Stimulated activated CD4-positive, alpha-beta T cell treated with anti-CD3 and anti-CD28 coated beads, Interleukin-1b, Interleukin-23, amount 100 ng/mL, for 48 hours (primary cell): ENCODE data around the gene ESRP2.

Experiments used
- DNase-seq: peaks from one replicate; pipeline ENCODE4 v3.0.0-alpha.2; 2020

Gene ESRP2

DNA sequence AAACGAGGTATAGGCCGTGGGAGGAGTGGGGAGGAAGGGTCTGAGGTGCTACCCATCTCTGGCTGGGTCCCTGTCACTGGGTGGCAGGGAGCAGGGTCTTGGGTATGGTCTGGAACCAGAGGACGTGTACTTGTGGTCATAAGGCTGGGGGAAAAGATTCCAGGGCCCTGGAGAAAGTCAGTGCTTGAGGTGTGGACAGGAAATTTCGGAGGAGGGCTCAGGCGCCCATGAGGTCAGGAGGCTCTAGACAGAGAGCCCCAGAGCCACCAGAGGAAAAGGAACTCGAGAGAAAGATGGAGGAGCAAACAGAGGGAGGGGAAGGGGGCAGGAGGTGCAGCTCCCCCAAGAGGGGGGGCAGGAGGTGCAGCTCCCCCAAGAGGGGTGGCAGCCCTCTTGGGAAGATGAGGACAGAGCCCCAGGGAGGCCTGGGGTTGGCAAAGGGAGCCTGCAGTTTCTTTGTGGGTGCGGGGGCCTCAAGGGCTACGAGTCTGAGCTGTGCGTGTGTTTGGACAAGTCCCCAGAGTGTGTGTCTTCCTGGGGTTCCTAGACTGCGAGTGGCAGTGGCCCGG, 27.7 kb upstream of the ESRP2 start:
- no peak for DNase-seq

DNA sequence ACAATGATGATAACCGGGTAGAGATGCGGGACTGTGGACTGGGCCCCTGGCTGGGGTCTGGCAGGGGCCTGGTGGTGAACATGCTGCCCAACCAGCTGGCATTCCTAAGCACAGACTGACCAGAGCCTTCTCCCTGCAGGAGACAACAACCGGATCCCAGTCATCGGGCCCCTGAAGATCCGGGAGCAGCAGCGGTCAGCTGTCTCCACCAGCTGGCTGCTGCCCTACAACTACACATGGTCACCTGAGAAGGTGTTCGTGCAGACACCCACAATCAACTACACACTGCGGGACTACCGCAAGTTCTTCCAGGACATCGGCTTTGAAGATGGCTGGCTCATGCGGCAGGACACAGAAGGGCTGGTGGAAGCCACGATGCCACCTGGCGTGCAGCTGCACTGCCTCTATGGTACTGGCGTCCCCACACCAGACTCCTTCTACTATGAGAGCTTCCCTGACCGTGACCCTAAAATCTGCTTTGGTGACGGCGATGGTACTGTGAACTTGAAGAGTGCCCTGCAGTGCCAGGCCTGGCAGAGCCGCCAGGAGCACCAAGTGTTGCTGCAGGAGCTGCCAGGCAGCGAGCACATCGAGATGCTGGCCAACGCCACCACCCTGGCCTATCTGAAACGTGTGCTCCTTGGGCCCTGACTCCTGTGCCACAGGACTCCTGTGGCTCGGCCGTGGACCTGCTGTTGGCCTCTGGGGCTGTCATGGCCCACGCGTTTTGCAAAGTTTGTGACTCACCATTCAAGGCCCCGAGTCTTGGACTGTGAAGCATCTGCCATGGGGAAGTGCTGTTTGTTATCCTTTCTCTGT, 23.3 kb upstream of the ESRP2 start:
- no peak for DNase-seq

DNA sequence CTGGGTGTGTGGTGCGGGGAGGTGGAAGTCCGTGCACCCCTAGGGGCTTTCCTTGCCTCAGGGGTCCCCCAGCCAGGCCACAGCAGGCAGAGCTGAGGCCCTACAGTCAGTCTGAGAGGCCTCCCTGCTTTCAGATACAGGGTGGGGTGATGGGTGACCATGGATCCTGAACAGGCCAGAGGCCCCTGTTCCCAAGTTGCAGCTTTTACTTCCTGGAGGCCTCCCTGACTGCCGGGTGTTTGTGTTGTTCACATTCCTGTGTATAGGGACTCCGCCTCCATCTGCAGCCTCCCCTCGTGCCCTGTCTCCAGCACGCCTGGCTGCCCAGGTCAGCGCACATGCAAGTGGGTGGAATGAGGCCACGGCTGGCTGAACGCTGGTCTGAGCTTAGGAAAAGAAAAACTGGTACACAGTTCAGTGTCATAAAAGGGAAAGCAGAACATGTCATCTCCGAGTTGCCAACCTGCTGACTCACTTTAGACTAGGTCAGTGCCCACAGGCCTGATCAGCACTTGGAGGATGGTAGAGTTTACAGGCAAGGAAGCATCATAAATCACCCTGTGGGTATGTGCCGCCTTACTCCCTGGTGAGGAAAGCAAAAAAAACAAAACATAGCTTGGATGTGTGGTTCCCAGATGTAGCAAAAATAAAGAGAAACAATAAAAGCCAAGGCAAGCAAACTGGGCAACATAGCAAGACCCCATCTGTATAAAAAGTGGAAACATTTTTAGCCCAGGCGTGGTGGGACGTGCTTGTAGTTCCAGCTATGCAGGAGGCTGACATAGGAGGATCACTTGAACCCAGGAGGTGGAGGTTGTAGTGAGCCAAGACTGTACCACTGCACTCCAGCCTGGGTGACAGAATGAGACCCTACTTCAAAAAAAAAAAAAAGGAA, 22.2 kb upstream of the ESRP2 start:
- DNase-seq: no peak

- DNase-seq: no peak
Observed at GRCh38 chr16:68257251-68257905, 21.5 kb upstream of the ESRP2 start.

DNA sequence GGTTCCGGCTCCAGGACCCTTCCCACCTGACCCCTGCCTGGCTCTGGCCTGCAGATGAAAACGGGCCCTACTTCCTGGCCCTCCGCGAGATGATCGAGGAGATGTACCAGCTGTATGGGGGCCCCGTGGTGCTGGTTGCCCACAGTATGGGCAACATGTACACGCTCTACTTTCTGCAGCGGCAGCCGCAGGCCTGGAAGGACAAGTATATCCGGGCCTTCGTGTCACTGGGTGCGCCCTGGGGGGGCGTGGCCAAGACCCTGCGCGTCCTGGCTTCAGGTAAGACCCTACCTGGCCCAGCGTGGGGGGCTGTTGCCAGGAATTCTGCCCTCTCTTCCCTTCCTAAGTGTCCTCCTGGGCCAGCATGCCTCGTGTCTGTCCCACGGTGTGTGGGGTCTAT, 19.8 kb upstream of the ESRP2 start:
- DNase-seq: no peak

DNA sequence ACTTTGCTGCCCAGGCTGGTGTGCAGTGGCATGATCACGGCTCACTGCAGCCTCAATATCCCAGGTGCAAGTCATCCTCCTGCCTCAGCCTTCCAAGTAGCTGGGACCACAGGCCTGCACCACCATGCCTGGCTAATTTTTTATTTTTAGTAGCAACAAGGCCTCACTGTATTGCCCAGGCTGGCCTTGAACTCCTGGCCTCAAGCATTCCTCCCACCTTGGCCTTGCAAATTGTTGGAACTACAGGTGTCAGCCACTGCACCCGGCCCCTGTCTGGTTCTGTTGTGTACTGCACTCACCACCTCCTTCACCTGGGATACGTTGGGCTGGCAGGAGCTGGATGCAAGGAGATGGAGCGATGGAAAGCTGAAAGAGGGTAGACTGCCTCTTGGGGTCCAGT, 17.8 kb upstream of the ESRP2 start:
- no peak for DNase-seq

GRCh38 chr16:68252383-68252782, 16.5 kb upstream of the ESRP2 start:
- DNase-seq: no peak

GRCh38 chr16:68251832-68252231, 15.9 kb upstream of the ESRP2 start:
- DNase-seq: no peak

- no peak for DNase-seq
Observed at GRCh38 chr16:68250951-68251350, 15.0 kb upstream of the ESRP2 start.

- no peak for DNase-seq
Observed at GRCh38 chr16:68249371-68249770, 13.4 kb upstream of the ESRP2 start.

DNA sequence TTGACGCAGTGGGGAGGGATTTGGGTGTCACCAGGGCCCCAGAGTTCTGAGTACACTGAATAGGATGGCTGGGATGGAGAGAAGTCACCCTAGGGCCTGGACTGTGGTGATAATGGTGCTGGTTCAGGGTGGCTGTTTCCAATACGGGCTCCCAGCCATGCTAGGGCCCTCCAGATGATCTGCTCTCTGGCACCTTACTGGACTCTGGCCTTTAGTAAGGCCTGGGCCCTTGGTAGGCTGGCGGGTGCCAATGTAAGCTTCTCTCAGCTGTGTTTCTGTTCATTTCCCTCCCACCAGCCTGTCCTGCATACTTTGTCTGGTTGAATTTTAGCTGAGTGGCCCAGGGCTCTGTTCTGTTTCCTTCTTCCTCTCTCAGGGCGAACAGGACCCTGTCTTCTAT, 12.0 kb upstream of the ESRP2 start:
- no peak for DNase-seq

DNA sequence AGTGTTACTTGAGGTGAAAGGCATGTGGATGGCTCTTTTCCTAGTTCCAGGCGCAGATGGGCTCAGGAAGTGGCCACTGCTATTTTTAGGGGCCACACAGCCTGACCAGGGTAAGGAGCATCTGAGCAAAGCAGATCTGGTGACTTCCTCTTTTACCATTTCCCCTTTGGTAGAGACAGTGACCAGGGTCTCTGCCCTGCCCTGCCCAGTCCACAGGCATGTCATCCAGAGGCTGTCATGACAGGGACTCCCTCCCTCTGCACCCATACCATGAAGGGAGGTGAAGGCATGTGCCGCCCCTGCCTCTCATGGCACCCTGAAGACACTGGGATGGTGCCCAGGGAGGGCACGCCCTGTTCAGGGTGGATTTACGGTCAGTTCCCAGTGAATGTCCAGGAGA, 11.5 kb upstream of the ESRP2 start:
- no peak for DNase-seq

GRCh38 chr16:68246666-68247065, 10.7 kb upstream of the ESRP2 start:
- DNase-seq: no peak

DNA sequence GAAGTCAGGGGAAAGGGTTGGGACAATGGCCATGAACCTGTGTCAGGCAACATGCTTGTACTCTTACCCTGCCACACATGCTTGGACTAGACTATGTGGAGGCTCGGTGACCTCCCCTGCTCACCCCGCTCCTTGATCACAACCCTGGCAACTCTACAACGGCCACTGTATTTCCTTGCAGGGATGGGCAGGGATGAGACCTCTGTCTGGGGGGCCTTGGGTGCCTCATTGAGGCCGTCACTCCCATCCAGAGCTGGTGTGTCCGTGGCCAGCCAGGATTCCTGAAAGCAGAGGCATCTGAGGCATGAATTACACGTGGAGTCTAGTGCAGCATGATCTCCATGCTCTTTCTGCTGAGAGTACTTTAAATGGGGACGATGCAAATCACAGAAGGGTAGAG, 10.2 kb upstream of the ESRP2 start:
- no peak for DNase-seq

GRCh38 chr16:68244903-68245853, 9.3 kb upstream of the ESRP2 start, which contains the start of gene PLA2G15:
PLA2G15 (plus strand) TSS chr16:68245373; CDS start chr16:68245427, 54 bp downstream.
- DNase-seq: peak; percentile 97

GRCh38 chr16:68244481-68244902, 8.6 kb upstream of the ESRP2 start:
- DNase-seq: no peak

- DNase-seq: no peak
Observed at GRCh38 chr16:68242926-68243858, 7.3 kb upstream of the ESRP2 start.

DNA sequence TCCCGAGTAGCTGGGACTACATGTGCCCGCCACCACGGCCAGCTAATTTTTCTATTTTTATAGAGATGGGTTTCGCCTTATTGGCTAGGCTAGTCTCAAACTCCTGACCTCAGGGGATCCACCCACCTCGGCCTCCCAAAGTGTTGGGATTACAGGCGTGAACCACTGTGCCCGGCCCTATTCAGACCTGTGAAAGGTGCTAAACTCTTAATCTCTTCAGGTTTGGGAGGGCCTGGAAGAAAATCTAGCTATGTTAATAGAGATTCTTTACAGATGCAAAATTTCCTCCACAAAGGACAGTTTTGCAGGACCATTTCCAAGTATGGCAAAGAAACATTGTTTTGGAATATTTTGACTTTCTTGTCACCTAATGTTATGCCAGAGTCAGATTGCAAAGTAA, 6.2 kb upstream of the ESRP2 start:
- no peak for DNase-seq

- no peak for DNase-seq
Observed at GRCh38 chr16:68238029-68238345, 2.1 kb upstream of the ESRP2 start.

DNA sequence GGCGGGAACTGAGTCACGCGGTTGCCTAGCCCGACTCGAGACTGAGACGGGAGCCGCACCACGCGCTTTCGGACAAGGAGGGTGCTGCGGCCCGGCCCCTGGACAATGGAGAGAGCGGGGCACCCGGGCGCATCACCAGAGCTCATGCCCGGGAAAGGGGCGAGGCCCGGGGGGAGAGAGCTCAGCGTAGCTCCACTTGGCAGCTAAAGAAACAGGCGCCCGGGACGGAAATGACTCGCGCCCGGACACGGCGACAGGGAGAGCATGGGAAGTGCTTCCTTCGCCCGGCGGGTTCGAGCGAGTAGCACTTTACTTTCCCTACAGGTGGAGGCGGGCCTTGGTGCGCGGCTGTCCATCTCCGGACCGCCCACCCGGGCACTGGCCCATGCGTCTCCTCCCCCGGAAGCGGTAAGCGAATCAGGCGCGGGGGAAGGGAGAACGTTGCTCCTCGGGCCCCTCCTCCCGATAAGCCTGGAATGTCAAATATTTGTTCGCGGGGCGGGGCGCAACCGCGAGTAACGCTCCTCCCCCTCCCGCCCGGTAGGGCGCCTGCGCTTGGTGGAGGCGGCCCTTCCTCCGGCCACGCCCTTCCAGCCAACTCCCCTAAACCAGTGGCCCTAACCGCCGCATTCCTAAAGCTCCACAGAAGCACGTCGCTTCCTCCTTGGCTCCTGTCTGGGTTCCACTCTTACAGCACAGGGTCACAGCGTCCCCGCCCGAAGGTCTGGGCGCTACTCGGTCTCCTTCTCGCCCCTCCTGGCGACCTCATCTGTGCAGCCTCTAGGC, 1.5 kb upstream of the ESRP2 start:
- DNase-seq: peak; percentile 90
